ENCODE measurements around the gene RNF220.
"Not testable (repeated sequence)": the region's sequence is repeated elsewhere in the genome, so short reads cannot be mapped to it uniquely, and the experiment has no call there.

RNF220 gene

GRCh38 chr1:44497422-44498170, 92.5 kb downstream of the RNF220 start:
- DNase-seq, result no peak

GRCh38 chr1:44499306-44499705, 94.3 kb downstream of the RNF220 start:
- DNase-seq, result no peak

DNA sequence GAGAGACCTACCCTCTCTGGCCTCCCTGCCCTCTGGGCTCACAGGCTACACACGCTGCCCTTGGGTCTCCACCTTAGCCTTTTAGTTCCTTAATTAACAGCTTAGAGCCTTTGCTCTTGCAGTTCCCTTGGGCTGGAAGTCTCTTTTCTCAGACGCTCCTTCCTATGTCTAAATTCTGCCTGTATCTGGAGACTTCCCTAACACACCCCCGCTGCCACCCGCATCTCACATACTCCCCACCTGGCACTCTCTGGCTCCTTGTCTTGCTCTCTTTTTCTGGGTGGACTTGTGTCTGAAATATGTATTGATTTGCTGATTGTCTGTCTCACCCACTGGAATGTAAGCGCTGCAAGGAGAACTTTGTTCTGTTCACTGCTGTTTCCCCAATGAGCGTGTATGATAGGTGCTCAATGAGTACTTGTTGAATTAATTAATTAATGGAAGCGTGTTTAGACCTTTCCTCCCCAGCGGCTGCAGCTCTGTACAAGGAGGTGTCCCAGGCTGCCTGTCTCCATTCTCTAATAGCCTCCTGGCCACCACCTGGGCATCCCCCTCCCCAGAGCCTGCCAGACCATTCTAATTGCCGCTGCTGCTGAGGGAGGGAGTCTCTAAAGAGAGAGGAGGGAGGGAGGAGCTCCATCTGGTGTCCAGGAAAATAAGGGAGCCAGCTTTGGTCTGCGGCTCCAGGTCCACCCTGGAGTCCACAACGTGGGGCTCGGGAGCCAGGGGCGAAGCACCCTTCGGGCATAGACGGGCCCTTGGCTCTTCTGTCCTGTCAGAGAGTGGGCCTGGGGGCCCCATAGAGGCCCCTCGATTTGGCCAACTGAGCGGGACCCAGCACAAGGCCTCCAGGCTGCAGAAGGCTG, 95.4 kb downstream of the RNF220 start:
- DNase-seq, result no peak

GRCh38 chr1:44501047-44501890, 96.2 kb downstream of the RNF220 start:
- DNase-seq, result no peak

DNA sequence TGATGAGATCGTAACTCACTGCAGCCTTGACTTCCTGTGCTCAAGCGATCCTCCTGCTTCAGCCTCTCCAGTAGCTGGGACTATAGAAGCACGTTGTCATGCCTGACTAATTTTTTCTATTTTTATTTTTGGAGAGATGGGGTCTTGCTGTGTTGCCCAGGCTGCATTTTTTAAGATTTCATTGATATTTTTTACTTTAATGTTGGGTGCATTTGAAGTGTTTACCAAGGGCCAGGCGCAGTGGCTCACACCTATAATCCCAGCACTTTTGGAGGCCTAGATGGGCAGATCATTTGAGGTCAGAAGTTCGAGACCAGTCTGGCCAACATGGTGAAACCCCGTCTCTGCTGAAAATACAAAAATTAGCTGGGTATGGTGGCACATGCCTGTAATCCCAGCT, 97.8 kb downstream of the RNF220 start:
- DNase-seq, result not testable (repeated sequence)

- DNase-seq, result no peak
Measured at GRCh38 chr1:44503625-44504024, 98.6 kb downstream of the RNF220 start.

- no peak for DNase-seq
Measured at GRCh38 chr1:44505210-44505993, 100.3 kb downstream of the RNF220 start.

DNA sequence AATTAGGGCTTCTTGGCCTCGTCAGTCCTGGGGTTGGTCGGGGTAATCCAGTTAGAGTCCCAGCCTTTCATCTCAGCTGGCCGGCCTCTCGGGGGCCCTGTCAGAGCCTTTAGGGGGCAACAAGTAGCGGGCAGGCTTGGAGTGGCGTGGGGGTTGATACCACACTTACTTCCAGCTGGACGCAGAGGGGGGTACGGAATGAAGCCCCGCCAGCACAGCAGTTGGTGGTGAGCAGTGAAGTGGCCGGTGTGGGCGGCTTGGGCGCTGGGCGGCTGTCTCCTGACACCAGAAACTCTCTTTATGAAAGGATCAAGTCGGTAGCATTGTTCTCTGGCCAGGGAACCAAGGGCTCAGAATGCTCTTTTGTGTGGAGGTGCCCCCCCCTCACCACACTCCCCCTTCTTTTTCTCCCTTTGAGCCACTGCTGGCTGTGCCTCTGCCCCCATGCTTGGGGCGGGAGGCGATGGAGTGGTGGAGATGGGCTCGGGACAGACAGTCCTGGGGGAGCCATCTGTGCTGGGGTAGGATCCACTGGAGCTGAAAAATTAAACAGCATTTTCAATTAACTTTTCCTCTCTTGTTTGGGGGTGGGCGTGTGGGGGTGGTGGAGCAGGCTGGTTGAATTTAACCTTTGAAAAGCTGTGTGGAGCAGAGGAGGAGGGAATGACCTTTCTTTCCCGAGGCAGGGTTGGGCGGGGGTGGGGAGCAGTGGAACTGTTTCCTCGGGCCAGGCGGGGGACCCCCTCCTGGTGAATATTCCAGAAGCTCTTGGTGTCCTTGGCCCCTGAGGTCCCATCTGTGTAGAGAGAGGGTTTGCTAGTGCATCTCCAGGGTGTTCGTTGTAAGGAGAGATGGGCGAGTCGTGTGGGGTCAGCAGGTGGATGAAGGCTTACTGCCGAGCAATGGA, 102.7 kb downstream of the RNF220 start:
- DNase-seq, result no peak

DNA sequence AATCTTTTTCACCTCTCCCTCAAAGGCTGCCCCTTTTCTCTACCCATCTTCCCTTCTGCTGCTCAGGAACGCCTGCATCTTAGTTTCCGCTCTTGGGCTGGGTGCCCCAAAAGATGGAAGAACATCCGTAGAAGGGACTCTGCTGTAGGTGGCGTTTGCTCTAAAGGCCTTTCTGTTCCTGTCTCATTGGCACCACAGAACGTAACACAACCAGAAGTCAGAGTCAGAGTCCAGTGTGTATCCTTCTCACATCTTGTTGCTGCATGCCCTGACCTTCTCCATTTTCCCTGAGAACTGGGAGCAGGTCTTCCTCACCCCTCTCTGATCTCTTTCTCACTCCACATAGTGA, 103.3 kb downstream of the RNF220 start:
- DNase-seq, result no peak

DNA sequence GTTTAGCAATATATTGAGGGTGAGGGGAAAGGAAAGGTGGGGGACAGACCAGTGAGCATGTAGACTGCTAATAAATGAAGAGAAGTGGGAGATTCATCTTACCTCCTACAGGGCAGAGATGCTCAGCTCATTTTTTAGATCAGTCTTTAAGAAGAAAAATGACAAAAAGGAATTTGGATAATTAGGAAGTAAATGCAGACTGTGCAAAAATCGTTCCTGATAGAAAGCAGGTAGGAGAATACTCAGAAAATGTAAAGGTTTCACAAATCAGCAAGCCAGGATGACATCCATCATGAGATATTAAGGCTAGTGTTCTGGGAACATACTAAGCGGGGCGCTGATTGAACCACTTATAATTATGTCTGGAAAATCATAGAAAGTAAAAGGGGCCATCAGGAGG, 106.3 kb downstream of the RNF220 start:
- DNase-seq, result no peak

DNA sequence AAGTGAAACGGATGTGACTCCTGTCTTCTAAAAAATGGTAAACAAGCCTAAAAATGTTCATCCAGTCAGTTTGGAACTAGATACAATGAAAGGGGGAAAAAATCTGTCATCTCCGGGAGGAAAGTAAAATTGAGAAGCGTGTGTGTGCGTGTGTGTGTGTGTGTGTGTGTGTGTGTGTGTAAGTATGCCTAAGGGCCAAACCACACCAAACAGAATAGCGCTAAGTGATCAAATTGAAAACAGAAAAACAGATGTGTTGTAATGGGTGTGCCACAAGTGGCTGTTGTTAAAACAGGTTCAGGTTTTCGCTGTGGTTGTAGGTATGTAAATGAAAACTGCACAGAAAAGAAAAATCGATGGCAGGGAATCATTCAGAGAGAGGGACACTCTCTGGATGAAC, 106.7 kb downstream of the RNF220 start:
- no peak for DNase-seq

GRCh38 chr1:44512313-44512885, 107.3 kb downstream of the RNF220 start:
- no peak for DNase-seq

GRCh38 chr1:44513111-44513510, 108.1 kb downstream of the RNF220 start:
- no peak for DNase-seq

DNA sequence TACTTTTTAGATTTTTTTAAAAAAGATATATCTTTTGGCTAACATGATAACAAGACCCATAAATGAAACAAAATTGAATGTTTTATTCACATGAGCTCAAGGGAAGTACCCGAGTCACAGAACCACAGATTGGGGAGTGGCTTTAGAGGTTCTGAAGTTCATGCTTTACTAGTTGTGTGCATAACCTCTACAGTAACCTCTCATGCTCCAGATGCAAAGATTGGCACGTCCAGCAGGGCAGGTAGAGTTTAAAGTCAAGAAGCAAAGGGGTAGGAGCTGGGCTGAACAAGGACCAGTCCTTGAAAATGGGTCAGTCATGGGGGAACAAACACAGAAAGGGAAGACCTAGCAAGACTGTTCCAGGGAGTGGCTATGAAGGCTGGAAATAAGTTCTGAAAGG, 109.6 kb downstream of the RNF220 start:
- no peak for DNase-seq

- DNase-seq, result no peak
Measured at GRCh38 chr1:44515416-44515815, 110.4 kb downstream of the RNF220 start.

DNA sequence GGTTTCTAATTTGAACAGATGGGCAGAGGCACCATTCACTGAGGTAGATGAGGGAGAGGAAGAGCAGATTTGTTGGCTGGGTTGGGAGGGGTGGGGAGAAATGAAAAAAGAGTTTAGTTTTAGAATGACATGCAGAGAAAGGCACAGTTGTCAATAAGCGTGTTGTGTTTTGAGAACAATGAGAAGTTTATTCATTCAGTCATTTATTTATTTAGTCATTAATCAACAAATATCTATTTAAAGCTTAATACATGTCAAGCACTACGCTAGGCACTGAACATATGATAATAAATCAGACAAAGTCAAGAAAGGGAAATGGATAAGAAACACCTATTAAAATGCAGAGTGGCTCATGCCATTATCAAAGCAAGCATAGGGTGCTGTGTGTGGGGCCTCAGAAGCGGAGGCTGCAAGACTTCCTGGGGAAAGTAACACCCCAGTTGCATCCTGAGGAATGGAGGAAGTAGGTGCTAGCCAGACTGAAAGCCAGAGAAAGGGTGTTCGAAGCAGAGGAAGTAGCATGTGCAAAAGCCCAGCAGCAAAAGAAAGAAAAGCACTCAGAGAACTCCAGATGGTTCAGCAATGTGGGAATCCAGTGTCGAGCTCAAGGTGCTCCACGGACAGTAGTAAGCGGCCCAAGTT, 114.1 kb downstream of the RNF220 start:
- DNase-seq, result peak; percentile 58

DNA sequence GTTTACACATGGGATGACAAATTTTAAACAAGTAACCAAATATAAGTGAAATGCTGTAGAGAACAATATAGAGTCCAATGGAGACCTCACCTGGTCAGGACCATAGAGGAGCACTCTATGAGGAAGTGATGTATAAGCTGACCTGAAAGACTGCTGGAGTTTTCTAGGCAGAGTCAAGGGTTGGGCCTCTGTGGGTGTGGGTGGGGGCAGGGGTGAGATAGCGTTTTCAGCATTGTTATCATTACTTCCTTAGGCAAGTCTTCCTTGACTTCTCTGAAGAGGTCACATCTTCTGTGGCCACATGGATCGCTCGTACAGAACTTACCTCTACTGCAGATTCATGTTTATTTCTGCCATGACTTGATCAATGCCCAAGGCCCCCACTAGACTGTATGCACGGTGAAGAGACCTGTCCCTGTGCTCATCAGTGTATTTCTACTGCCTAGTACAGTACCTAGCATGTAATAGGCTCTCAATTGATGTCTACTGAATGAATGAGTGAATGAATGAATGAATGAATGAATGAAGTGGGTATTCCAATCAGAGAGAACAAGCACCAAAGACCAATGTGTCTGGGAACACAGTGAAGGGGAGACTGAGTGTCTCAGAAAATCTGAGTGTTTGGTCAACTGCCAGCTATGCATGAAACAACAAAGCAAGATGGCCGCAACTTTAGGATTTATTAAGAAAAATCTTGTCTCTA, 116.5 kb downstream of the RNF220 start:
- no peak for DNase-seq

DNA sequence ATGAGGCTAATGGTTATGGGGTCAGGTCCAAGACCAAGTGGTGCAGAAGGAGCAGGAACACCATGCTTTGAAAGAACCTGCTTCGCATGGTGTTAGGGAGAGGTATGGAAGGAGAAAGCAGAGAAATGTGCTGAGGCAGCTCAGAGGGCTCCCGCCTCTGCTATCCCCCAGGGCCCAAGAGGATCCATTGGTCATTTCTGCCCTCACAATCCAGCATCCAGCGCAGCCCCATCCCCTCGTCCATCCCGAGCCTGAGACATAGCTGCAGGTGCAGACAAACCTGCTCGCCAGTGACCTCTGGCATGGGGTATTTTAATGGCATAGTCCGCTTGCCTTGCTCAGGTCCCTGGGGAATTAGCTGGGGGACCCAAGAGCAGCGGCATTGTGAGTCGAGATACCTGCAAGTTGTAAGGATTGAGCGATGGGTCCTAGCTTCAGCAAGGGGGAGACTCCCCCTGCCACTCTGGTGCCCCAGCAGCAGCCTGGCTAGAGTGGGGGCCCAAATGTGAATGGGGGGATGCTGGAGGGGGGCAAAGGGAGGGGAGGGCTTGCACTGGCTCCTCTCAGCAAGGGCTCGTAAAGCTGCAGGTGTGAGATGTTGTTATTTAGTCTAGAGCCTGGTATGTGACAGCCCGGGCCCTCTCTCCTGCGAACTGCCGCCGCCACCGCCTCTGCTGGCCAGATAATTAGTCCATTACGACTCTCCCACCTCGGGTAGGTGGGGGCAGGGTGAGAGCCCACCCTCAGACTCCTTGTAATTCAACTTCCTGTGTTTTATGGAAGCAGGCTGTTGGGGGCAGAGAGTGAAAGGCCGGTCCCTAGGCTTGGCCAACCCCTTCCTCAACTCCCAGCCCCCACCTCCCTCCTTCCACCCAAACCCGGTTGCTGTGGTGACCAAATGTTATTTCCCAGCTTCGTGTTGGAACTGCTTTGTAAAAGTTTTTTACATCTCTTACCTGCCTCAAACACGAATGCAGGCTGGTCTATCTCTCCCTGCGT, 118.8 kb downstream of the RNF220 start:
- DNase-seq, result no peak

All from GDM1 (cell line).